ENCODE results near the gene LRP2. TPM values are rescaled to one million over a fixed set of nuclear protein-coding genes. Genes with fewer than 3 reads are reported as not detected.

The LRP2 gene
- polyA plus RNA-seq, 1 of the 3 experiments (the other 2 are of a cell fraction): not detected

GRCh38 chr2:169247211-169247610 is 115.1 kb downstream of the LRP2 start:
- Histone ChIP-seq H3K27ac (ENCODE audit: low read depth in 2 of 2, low read length in 1 of 2) (no peak overlapping the region), H3K9me2 (no peaks in the 10 kb centered on the region), H4K20me1 (ENCODE audit: insufficient read depth) (no peaks in the 10 kb centered on the region), H3F3A (replicated peaks; ENCODE audit: insufficient read depth) (no peaks in the 10 kb centered on the region), H3K4me3 (ENCODE audit: low read depth in 2 of 2, low read length in 1 of 2) (no peak overlapping the region), H3K36me3 (replicated peaks in 1 of 2; ENCODE audit: control insufficient read depth in 1 of 2, insufficient read depth in 2 of 2, low read length in 1 of 2) (no peaks in the 10 kb centered on the region), H3K27me3 (ENCODE audit: insufficient read depth) (no peaks in the 10 kb centered on the region), H3K9ac (no peak overlapping the region), H2AFZ (ENCODE audit: low read depth) (no peak overlapping the region), H3K4me1 (ENCODE audit: control insufficient read depth in 1 of 2, insufficient read depth in 2 of 2, low read depth in 1 of 2, low read length in 1 of 2) (no peaks in the 10 kb centered on the region), H3K79me2 (ENCODE audit: insufficient read depth) (no peaks in the 10 kb centered on the region), H3K9me3 (no peaks in the 10 kb centered on the region), H3K4me2 (no peak overlapping the region)
- no peak for TF ChIP-seq MEF2A (IDR thresholded peaks at IDR 0.05; ENCODE audit: borderline replicate concordance, low read depth)
- no peak for TF ChIP-seq RCOR1 (IDR thresholded peaks at IDR 0.05; ENCODE audit: low read length)
- no peak for TF ChIP-seq ELF1 (IDR thresholded peaks at IDR 0.05)
- TF ChIP-seq EP300 (IDR thresholded peaks at IDR 0.05; ENCODE audit: borderline replicate concordance in 1 of 2, low read depth in 1 of 2, low read length in 1 of 2): no peak
- no peak for TF ChIP-seq POLR2AphosphoS5 (IDR thresholded peaks at IDR 0.05; ENCODE audit: low read depth, low read length)
- TF ChIP-seq CHD2 (IDR thresholded peaks at IDR 0.05; ENCODE audit: low read length, partially characterized antibody): no peak
- TF ChIP-seq SIN3A (IDR thresholded peaks at IDR 0.05; ENCODE audit: borderline replicate concordance, low read depth, low read length): no peak
- no peak for TF ChIP-seq NFIC (IDR thresholded peaks at IDR 0.05; ENCODE audit: borderline replicate concordance)
- TF ChIP-seq NRF1 (IDR thresholded peaks at IDR 0.05; ENCODE audit: low read depth, low read length): no peak
- TF ChIP-seq USF2 (IDR thresholded peaks at IDR 0.05; ENCODE audit: borderline replicate concordance, low read depth, low read length): no peak
- TF ChIP-seq PBX3 (IDR thresholded peaks at IDR 0.05): no peak
- no peak for TF ChIP-seq TEAD4 (IDR thresholded peaks at IDR 0.05; ENCODE audit: borderline replicate concordance, insufficient read depth)
- no peak for TF ChIP-seq TAF1 (IDR thresholded peaks at IDR 0.05; ENCODE audit: borderline replicate concordance, low read depth, low read length)
- no peak for TF ChIP-seq IRF3 (IDR thresholded peaks at IDR 0.05; ENCODE audit: low read depth, low read length)
- TF ChIP-seq GABPA (IDR thresholded peaks at IDR 0.05; ENCODE audit: low read depth): no peak
- TF ChIP-seq RXRA (IDR thresholded peaks at IDR 0.05; ENCODE audit: borderline replicate concordance, low read depth): no peak
- TF ChIP-seq TCF12 (IDR thresholded peaks at IDR 0.05): no peak
- TF ChIP-seq GATA2 (CRISPR knock-in tag; IDR thresholded peaks at IDR 0.05): no peak
- TF ChIP-seq FOXJ3 (CRISPR knock-in tag; IDR thresholded peaks at IDR 0.05): no peak
- no peak for DNase-seq
- CTCF ChIA-PET: no interaction called here
- 26% methylated on average over 4 of the region's 4 CpGs for WGBS (ENCODE audit: low lambda C conversion rate)
- POLR2A ChIA-PET: no interaction called here
